IMR-90 (cell line): ENCODE results near the gene STRIP1. TPM values are rescaled to one million over a fixed set of nuclear protein-coding genes. Genes with fewer than 3 reads are reported as not detected.

Experiments used
- ATAC-seq: fragments of 200-7000 bp; cut with Tn5 transposase; 2 replicates; pipeline ENCODE4 v1.9.1; 2020; ENCODE audit warnings: low read depth, mild to moderate bottlenecking, moderate library complexity
- BruUV-seq: library from RNA; stranded (reverse); fragments of 400-500 nt; replicated peaks from 2 replicates; lab custom pipeline; 2021; lab: Mats Ljungman, UMichigan
- CTCF ChIA-PET: fragments of 300-600 bp; formaldehyde crosslinking; extraction: SDS; loops from one replicate; lab custom pipeline; 2021; ENCODE audit warnings: antibody characterized with exemption; lab: Yijun Ruan, JAX
- POLR2A ChIA-PET: fragments of 300-600 bp; sonication (Branson Sonifier 250); formaldehyde crosslinking; loops from one replicate; lab custom pipeline; 2022; ENCODE audit warnings: antibody characterized with exemption; ENCODE audit not compliant: unreplicated experiment; lab: Charles Lee
- DNase-seq: peaks from one replicate; pipeline ENCODE4 v3.0.0; 2013
- H2AFZ ChIP-seq: replicated peaks from 2 replicates; pipeline ENCODE3; 2013; ENCODE audit warnings: low read length, mild to moderate bottlenecking; ENCODE audit not compliant: poor library complexity
- H2AK5ac ChIP-seq: 2 replicates; pipeline ENCODE4 v1.6.1; 2013; ENCODE audit warnings: low read depth, low read length, inconsistent platforms
- H2AK9ac ChIP-seq: replicated peaks from 2 replicates; pipeline ENCODE3; 2013; ENCODE audit warnings: mild to moderate bottlenecking, low read depth, low read length, moderate library complexity; ENCODE audit not compliant: poor library complexity
- H2BK120ac ChIP-seq: 2 replicates; pipeline ENCODE4 v1.6.1; 2013; ENCODE audit warnings: low read depth, low read length, inconsistent platforms
- H2BK15ac ChIP-seq: 3 replicates; pipeline ENCODE4 v1.6.1; 2013; ENCODE audit warnings: low read depth, low read length, inconsistent platforms
- H2BK20ac ChIP-seq: 2 replicates; pipeline ENCODE4 v1.6.1; 2013; ENCODE audit warnings: low read depth, mild to moderate bottlenecking, inconsistent platforms, low read length, moderate library complexity
- H2BK5ac ChIP-seq: 2 replicates; pipeline ENCODE4 v1.6.1; 2013; ENCODE audit warnings: mild to moderate bottlenecking, low read depth, low read length, inconsistent platforms; ENCODE audit not compliant: poor library complexity, severe bottlenecking
- H3K14ac ChIP-seq: replicated peaks from 2 replicates; pipeline ENCODE4 v1.6.1; 2013; ENCODE audit warnings: low read depth, low read length, inconsistent platforms
- H3K18ac ChIP-seq: 2 replicates; pipeline ENCODE4 v1.6.1; 2013; ENCODE audit warnings: low read depth, low read length, control low read depth
- H3K23ac ChIP-seq: 2 replicates; pipeline ENCODE4 v1.6.1; 2013; ENCODE audit warnings: low read depth, low read length, inconsistent platforms
- H3K27ac ChIP-seq: 2 replicates; pipeline ENCODE4 v1.5.1; 2013; ENCODE audit warnings: mild to moderate bottlenecking, control low read depth, low read length; ENCODE audit not compliant: insufficient read depth
- H3K27me3 ChIP-seq: 2 replicates; pipeline ENCODE4 v1.6.1; 2013; ENCODE audit warnings: low read length; ENCODE audit not compliant: control insufficient read depth, insufficient read depth
- H3K36me3 ChIP-seq: 2 replicates; pipeline ENCODE4 v1.6.1; 2013; ENCODE audit warnings: low read length, mixed read lengths; ENCODE audit not compliant: control insufficient read depth, insufficient read depth
- H3K4ac ChIP-seq: 2 replicates; pipeline ENCODE4 v1.6.1; 2013; ENCODE audit warnings: low read depth, low read length, inconsistent platforms
- H3K4me1 ChIP-seq: 2 replicates; pipeline ENCODE4 v1.6.1; 2013; ENCODE audit warnings: low read length, mixed read lengths; ENCODE audit not compliant: control insufficient read depth, insufficient read depth
- H3K4me2 ChIP-seq: 2 replicates; pipeline ENCODE4 v1.6.1; 2013; ENCODE audit warnings: low read depth, mild to moderate bottlenecking, control low read depth, low read length, moderate library complexity
- H3K4me3 ChIP-seq: 2 replicates; pipeline ENCODE4 v1.5.1; 2013; ENCODE audit warnings: low read depth, mild to moderate bottlenecking, control low read depth, low read length, moderate library complexity; ENCODE audit not compliant: insufficient read depth
- H3K56ac ChIP-seq: 2 replicates; pipeline ENCODE4 v1.6.1; 2013; ENCODE audit warnings: low read length, inconsistent platforms; ENCODE audit not compliant: insufficient read depth; ENCODE audit errors: extremely low read depth
- H3K79me1 ChIP-seq, 2 experiments: 2 replicates each; pipeline ENCODE4 v1.6.1; 2013; ENCODE audit warnings: low read length in 2 of 2, inconsistent platforms in 1 of 2, low read depth in 1 of 2
- H3K9ac ChIP-seq: 2 replicates; pipeline ENCODE4 v1.6.1; 2013; ENCODE audit warnings: low read depth, low read length, control low read depth
- H3K9me1 ChIP-seq: 2 replicates; pipeline ENCODE4 v1.6.1; 2013; ENCODE audit warnings: low read length, inconsistent platforms; ENCODE audit not compliant: insufficient read depth
- H3K9me3 ChIP-seq: 2 replicates; pipeline ENCODE4 v1.6.1; 2013; ENCODE audit warnings: low read length; ENCODE audit not compliant: control insufficient read depth, insufficient read depth
- H4K20me1 ChIP-seq: 2 replicates; pipeline ENCODE4 v1.6.1; 2013; ENCODE audit warnings: low read length, inconsistent platforms; ENCODE audit not compliant: insufficient read depth
- H4K5ac ChIP-seq: 2 replicates; pipeline ENCODE4 v1.6.1; 2013; ENCODE audit warnings: mild to moderate bottlenecking, low read depth, low read length, control low read depth
- H4K8ac ChIP-seq, 2 experiments: 2 replicates each; pipeline ENCODE4 v1.6.1; 2013; ENCODE audit warnings: low read depth in 2 of 2, low read length in 2 of 2, control low read depth in 1 of 2, inconsistent platforms in 1 of 2
- H4K91ac ChIP-seq: 2 replicates; pipeline ENCODE4 v1.6.1; 2013; ENCODE audit warnings: low read depth, low read length, inconsistent platforms; ENCODE audit not compliant: insufficient read depth
- BHLHE40 ChIP-seq: fragments of 150-350 bp; IDR thresholded peaks from 2 replicates; pipeline ENCODE4 v1.6.1; 2016; ENCODE audit warnings: mild to moderate bottlenecking, low read depth, low read length
- CEBPB ChIP-seq: IDR thresholded peaks from 2 replicates; pipeline ENCODE4 v1.6.1; 2012; ENCODE audit warnings: low read depth, low read length, improper control_type of control experiment
- CHD1 ChIP-seq: IDR thresholded peaks from 2 replicates; pipeline ENCODE4 v1.6.1; 2012; ENCODE audit warnings: low read depth, low read length, improper control_type of control experiment
- CTCF ChIP-seq: conservative IDR thresholded peaks from 2 replicates; pipeline ENCODE4 v1.5.1; 2012; ENCODE audit warnings: mild to moderate bottlenecking, low read depth, low read length, improper control_type of control experiment
- ELK1 ChIP-seq: fragments of 150-350 bp; IDR thresholded peaks from 2 replicates; pipeline ENCODE4 v1.6.1; 2016; ENCODE audit warnings: low read depth, mild to moderate bottlenecking, low read length, moderate library complexity, borderline replicate concordance
- FOS ChIP-seq: fragments of 150-350 bp; IDR thresholded peaks from 2 replicates; pipeline ENCODE4 v1.6.1; 2016; ENCODE audit warnings: low read depth, low read length
- MAFK ChIP-seq: IDR thresholded peaks from 2 replicates; pipeline ENCODE4 v1.6.1; 2012; ENCODE audit warnings: low read depth, low read length, improper control_type of control experiment
- MAZ ChIP-seq: IDR thresholded peaks from 2 replicates; pipeline ENCODE4 v1.6.1; 2012; ENCODE audit warnings: low read depth, mild to moderate bottlenecking, low read length, improper control_type of control experiment, moderate library complexity, borderline replicate concordance
- MXI1 ChIP-seq: IDR thresholded peaks from 2 replicates; pipeline ENCODE4 v1.6.1; 2012; ENCODE audit warnings: low read depth, mild to moderate bottlenecking, low read length, moderate library complexity, borderline replicate concordance
- NFE2L2 ChIP-seq: fragments of 150-350 bp; IDR thresholded peaks from 2 replicates; pipeline ENCODE4 v1.6.1; 2016; ENCODE audit warnings: low read depth, mild to moderate bottlenecking, low read length
- POLR2A ChIP-seq: IDR thresholded peaks from 2 replicates; pipeline ENCODE4 v1.6.1; 2012; ENCODE audit warnings: mild to moderate bottlenecking, low read depth, low read length
- RAD21 ChIP-seq: IDR thresholded peaks from 2 replicates; pipeline ENCODE4 v1.6.1; 2012; ENCODE audit warnings: low read length, improper control_type of control experiment
- RCOR1 ChIP-seq: IDR thresholded peaks from 2 replicates; pipeline ENCODE4 v1.6.1; 2012; ENCODE audit warnings: mild to moderate bottlenecking, low read length, improper control_type of control experiment; ENCODE audit not compliant: insufficient replicate concordance
- RFX5 ChIP-seq: IDR thresholded peaks from 2 replicates; pipeline ENCODE4 v1.8.0; 2012; ENCODE audit warnings: low read depth, mild to moderate bottlenecking, low read length, moderate library complexity
- SMC3 ChIP-seq: fragments of 150-350 bp; IDR thresholded peaks from 2 replicates; pipeline ENCODE4 v1.6.1; 2016; ENCODE audit warnings: low read depth, mild to moderate bottlenecking, antibody characterized with exemption, low read length, moderate library complexity
- USF2 ChIP-seq: fragments of 150-350 bp; IDR thresholded peaks from 2 replicates; pipeline ENCODE4 v1.6.1; 2017; ENCODE audit warnings: mild to moderate bottlenecking, antibody characterized with exemption, low read length, low read depth
- WGBS, 2 experiments: methylation state at CpG; one replicate each; pipeline versions ENCODE4 v1.1.5 to v1.1.7; 2013; ENCODE audit warnings: missing lambda C conversion rate in 2 of 2; ENCODE audit not compliant: insufficient read length in 1 of 2; ENCODE audit errors: extremely low coverage in 2 of 2; 5-methylcytosine and 5-hydroxymethylcytosine counted together
- dilution Hi-C: fragments of 300-500 bp; cut with HindIII; formaldehyde crosslinking; loops from one replicate; pipeline ENCODE4 v1.14.3; 2018; ENCODE audit warnings: low sequenced_read_pairs; ENCODE audit not compliant: unreplicated experiment
- in situ Hi-C: fragments of 300-500 bp; cut with MboI; formaldehyde crosslinking; loops from 3 replicates; pipeline ENCODE4 v1.14.3; 2019; ENCODE audit warnings: low sequenced_read_pairs, inconsistent platforms, mixed read lengths
- intact Hi-C: fragments of 100-400 bp; cut with micrococcal nuclease; formaldehyde crosslinking; loops from 2 replicates; pipeline ENCODE4 v1.10.0; 2022
- polyA plus RNA-seq, 3 experiments: library from polyadenylated mRNA; depleted of rRNA; stranded (reverse); fragments of >200 nt; gene quantifications; 2 replicates each; pipeline ENCODE4 v1.2.3, GENCODE V29; 2012; ENCODE audit warnings: low replicate concordance in 1 of 3
- total RNA-seq: library from RNA; depleted of rRNA; stranded (reverse); fragments of >200 nt; gene quantifications from 2 replicates; pipeline ENCODE4 v1.2.3, GENCODE V29; 2012

STRIP1 gene
- total and polyA plus RNA-seq, 2 of the 4 experiments (the other 2 are of a cell fraction): 30.4 to 33.5 TPM

- BruUV-seq: no TSS peak
- Histone ChIP-seq H2BK20ac (no peak overlapping the region), H2AK9ac (no peak overlapping the region), H3K4me1 (no peaks in the 10 kb centered on the region; the same call in 1 of the 2 replicates), H4K91ac (no peak overlapping the region), H4K20me1 (peaks cover 21% of the 10 kb centered on the region; the same call in 1 of the 2 replicates), H4K8ac (no peak overlapping the region), H3K14ac (no peak overlapping the region), H3K36me3 (no peaks in the 10 kb centered on the region), H2AK5ac (no peak overlapping the region), H3K4me2 (no peak overlapping the region), H3K4ac (no peak overlapping the region), H4K5ac (no peak overlapping the region), H2BK120ac (no peak overlapping the region), H2BK5ac (no peak overlapping the region), H3K9me1 (no peaks in the 10 kb centered on the region), H3K9ac (no peak overlapping the region), H3K9me3 (peaks cover 24% of the 10 kb centered on the region), H3K18ac (no peak overlapping the region), H2BK15ac (no peak overlapping the region), H3K79me1 (no peaks in the 10 kb centered on the region), H3K27me3 (peaks cover 65% of the 10 kb centered on the region), H3K4me3 (no peak overlapping the region), H3K23ac (no peak overlapping the region), H2AFZ (peak overlapping the region; percentile 32), H3K27ac (no peak overlapping the region), H3K56ac (no peak overlapping the region)
- dilution Hi-C loops: no loop called here
- WGBS, 2 experiments: 53% methylated on average over 21 of the region's 23 CpGs; no CpG with 5 or more reads in 1 of the 2 experiments
- no peak for DNase-seq
- no peak for TF ChIP-seq MAZ
- no peak for TF ChIP-seq POLR2A
- TF ChIP-seq USF2: no peak
- no peak for TF ChIP-seq FOS
- no peak for TF ChIP-seq ELK1
- TF ChIP-seq RAD21: no peak
- TF ChIP-seq NFE2L2: no peak
- TF ChIP-seq CEBPB: no peak
- no peak for TF ChIP-seq MAFK
- no peak for TF ChIP-seq MXI1
- TF ChIP-seq CTCF: no peak
- TF ChIP-seq RCOR1: no peak
- TF ChIP-seq BHLHE40: no peak
- no peak for TF ChIP-seq CHD1
- TF ChIP-seq RFX5: no peak
- TF ChIP-seq SMC3: no peak
- no peak for ATAC-seq
- POLR2A ChIA-PET: no interaction called here
- intact Hi-C loops: no loop called here
- in situ Hi-C loops: no loop called here
- CTCF ChIA-PET: no interaction called here
Observed at GRCh38 chr1:110067479-110067892, 33.1 kb downstream of the STRIP1 start.
